HepG2 (cell line): ENCODE results near the gene TIAM2. TPM values are rescaled to one million over a fixed set of nuclear protein-coding genes. Genes with fewer than 3 reads are reported as not detected.

Experiments
- KAT2B ChIP-seq: fragments of 150-350 bp; IDR thresholded peaks from 2 replicates; pipeline ENCODE4 v1.6.1; 2014; ENCODE audit warnings: low read depth, low read length, borderline replicate concordance
- RXRB ChIP-seq: IDR thresholded peaks from 2 replicates; pipeline ENCODE4 v1.6.1; 2016; ENCODE audit warnings: borderline replicate concordance, missing genetic modification reagents, missing compliant biosample characterization
- polyA plus RNA-seq, 8 experiments: library from polyadenylated mRNA; depleted of rRNA in 3 of 8; stranded (reverse) in 7 of 8; unstranded in 1 of 8; fragments of >200 nt; fragmentation: Illumina TruSeq in 4 of 8; extraction: Trizol in 4 of 8; gene quantifications; 2 replicates each; pipeline versions ENCODE4 v1.2.1 to v1.2.3, GENCODE V29; 2011 to 2016; ENCODE audit warnings: low read depth in 4 of 8, missing spikeins in 1 of 8, mixed read lengths in 1 of 8; ENCODE audit not compliant: insufficient read depth in 1 of 8
- total RNA-seq, 5 experiments: library from RNA; depleted of rRNA; stranded (reverse); fragments of >200 nt; fragmentation: Illumina TruSeq; extraction: Trizol; gene quantifications; 2 replicates each; pipeline ENCODE4 v1.2.3, GENCODE V29; 2016; ENCODE audit warnings: low read depth in 1 of 5
- TF ChIP-seq, protein P1 (sequence below): sonication (generic); formaldehyde crosslinking; IDR thresholded peaks from 2 replicates; pipeline ENCODE4 v1.4.0; 2020; ENCODE audit warnings: mild to moderate bottlenecking, missing genetic modification reagents, borderline replicate concordance
- TF ChIP-seq, protein P2 (sequence below): sonication (generic); formaldehyde crosslinking; IDR thresholded peaks from 2 replicates; pipeline ENCODE4 v1.4.0; 2020; ENCODE audit warnings: mild to moderate bottlenecking, missing genetic modification reagents
- TF ChIP-seq, protein P3 (sequence below): sonication (generic); formaldehyde crosslinking; conservative IDR thresholded peaks from 2 replicates; pipeline ENCODE4 v1.4.0; 2020; ENCODE audit warnings: mild to moderate bottlenecking, missing genetic modification reagents, moderate library complexity

Gene TIAM2
- total and polyA plus RNA-seq, 2 of the 13 experiments (the other 11 are each of a cell fraction or from before 2014, with no cell fraction given): 4.1 to 4.5 TPM

DNA sequence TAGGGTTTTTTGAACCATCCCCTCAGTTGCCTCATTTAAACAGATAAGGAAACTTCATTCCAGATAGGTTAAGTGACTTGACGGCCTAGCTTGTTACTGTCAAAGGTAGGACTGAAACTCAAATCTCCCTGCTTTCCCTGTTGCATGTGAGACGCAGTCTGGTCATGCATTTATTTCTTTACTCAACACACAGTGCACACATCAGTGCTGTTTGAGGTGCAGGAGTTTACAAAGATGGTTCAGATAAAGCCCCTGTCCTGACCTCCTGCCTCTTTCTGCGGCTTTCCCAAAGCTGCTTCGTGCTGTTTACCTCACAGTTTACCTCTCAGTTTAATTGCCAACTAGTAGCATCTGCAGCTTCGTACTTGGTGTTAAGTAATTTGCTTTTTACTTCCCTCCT lies 26.6 kb downstream of the TIAM2 start (continued):
- TF ChIP-seq, protein P1, sequence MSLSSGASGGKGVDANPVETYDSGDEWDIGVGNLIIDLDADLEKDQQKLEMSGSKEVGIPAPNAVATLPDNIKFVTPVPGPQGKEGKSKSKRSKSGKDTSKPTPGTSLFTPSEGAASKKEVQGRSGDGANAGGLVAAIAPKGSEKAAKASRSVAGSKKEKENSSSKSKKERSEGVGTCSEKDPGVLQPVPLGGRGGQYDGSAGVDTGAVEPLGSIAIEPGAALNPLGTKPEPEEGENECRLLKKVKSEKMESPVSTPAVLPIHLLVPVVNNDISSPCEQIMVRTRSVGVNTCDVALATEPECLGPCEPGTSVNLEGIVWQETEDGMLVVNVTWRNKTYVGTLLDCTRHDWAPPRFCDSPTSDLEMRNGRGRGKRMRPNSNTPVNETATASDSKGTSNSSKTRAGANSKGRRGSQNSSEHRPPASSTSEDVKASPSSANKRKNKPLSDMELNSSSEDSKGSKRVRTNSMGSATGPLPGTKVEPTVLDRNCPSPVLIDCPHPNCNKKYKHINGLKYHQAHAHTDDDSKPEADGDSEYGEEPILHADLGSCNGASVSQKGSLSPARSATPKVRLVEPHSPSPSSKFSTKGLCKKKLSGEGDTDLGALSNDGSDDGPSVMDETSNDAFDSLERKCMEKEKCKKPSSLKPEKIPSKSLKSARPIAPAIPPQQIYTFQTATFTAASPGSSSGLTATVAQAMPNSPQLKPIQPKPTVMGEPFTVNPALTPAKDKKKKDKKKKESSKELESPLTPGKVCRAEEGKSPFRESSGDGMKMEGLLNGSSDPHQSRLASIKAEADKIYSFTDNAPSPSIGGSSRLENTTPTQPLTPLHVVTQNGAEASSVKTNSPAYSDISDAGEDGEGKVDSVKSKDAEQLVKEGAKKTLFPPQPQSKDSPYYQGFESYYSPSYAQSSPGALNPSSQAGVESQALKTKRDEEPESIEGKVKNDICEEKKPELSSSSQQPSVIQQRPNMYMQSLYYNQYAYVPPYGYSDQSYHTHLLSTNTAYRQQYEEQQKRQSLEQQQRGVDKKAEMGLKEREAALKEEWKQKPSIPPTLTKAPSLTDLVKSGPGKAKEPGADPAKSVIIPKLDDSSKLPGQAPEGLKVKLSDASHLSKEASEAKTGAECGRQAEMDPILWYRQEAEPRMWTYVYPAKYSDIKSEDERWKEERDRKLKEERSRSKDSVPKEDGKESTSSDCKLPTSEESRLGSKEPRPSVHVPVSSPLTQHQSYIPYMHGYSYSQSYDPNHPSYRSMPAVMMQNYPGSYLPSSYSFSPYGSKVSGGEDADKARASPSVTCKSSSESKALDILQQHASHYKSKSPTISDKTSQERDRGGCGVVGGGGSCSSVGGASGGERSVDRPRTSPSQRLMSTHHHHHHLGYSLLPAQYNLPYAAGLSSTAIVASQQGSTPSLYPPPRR (CRISPR knock-in tag): peak; percentile 51; the same call in 1 of the 2 replicates
- TF ChIP-seq, protein P2, sequence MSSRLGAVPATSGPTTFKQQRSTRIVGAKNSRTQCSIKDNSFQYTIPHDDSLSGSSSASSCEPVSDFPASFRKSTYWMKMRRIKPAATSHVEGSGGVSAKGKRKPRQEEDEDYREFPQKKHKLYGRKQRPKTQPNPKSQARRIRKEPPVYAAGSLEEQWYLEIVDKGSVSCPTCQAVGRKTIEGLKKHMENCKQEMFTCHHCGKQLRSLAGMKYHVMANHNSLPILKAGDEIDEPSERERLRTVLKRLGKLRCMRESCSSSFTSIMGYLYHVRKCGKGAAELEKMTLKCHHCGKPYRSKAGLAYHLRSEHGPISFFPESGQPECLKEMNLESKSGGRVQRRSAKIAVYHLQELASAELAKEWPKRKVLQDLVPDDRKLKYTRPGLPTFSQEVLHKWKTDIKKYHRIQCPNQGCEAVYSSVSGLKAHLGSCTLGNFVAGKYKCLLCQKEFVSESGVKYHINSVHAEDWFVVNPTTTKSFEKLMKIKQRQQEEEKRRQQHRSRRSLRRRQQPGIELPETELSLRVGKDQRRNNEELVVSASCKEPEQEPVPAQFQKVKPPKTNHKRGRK (CRISPR knock-in tag): no peak
- TF ChIP-seq KAT2B (no peak), RXRB (CRISPR knock-in tag) (no peak)
- TF ChIP-seq, protein P3, sequence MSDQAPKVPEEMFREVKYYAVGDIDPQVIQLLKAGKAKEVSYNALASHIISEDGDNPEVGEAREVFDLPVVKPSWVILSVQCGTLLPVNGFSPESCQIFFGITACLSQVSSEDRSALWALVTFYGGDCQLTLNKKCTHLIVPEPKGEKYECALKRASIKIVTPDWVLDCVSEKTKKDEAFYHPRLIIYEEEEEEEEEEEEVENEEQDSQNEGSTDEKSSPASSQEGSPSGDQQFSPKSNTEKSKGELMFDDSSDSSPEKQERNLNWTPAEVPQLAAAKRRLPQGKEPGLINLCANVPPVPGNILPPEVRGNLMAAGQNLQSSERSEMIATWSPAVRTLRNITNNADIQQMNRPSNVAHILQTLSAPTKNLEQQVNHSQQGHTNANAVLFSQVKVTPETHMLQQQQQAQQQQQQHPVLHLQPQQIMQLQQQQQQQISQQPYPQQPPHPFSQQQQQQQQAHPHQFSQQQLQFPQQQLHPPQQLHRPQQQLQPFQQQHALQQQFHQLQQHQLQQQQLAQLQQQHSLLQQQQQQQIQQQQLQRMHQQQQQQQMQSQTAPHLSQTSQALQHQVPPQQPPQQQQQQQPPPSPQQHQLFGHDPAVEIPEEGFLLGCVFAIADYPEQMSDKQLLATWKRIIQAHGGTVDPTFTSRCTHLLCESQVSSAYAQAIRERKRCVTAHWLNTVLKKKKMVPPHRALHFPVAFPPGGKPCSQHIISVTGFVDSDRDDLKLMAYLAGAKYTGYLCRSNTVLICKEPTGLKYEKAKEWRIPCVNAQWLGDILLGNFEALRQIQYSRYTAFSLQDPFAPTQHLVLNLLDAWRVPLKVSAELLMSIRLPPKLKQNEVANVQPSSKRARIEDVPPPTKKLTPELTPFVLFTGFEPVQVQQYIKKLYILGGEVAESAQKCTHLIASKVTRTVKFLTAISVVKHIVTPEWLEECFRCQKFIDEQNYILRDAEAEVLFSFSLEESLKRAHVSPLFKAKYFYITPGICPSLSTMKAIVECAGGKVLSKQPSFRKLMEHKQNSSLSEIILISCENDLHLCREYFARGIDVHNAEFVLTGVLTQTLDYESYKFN (CRISPR knock-in tag): 0 out of 2 replicates have a peak, but pooled peaks have one; percentile 22
